Duodenal mucosa (tissue), 2 donors: ENCODE results near the gene NOS1AP.
A peak's percentile ranks its signal among the peaks of the same experiment; 100 is the strongest.

Experiments used
- H3K27ac ChIP-seq: one replicate; pipeline ENCODE4 v1.7.0; 2013; ENCODE audit warnings: low read depth, low read length
- H3K27me3 ChIP-seq, 2 donors: one replicate each; pipeline ENCODE4 v1.7.0; 2013; ENCODE audit warnings: low read length in 2 of 2, control low read depth in 1 of 2; ENCODE audit not compliant: insufficient read depth in 2 of 2, control insufficient read depth in 1 of 2
- H3K36me3 ChIP-seq, 2 donors: one replicate each; pipeline ENCODE4 v1.7.0; 2013; ENCODE audit warnings: low read length in 2 of 2, control low read depth in 1 of 2; ENCODE audit not compliant: insufficient read depth in 2 of 2, control insufficient read depth in 1 of 2
- H3K4me1 ChIP-seq, 2 donors: one replicate each; pipeline ENCODE4 v1.7.0; 2013; ENCODE audit warnings: low read length in 2 of 2, control low read depth in 1 of 2; ENCODE audit not compliant: insufficient read depth in 2 of 2, control insufficient read depth in 1 of 2
- H3K4me3 ChIP-seq, 2 donors: one replicate each; pipeline ENCODE4 v1.7.0; 2013; ENCODE audit warnings: low read length in 2 of 2, low read depth in 1 of 2
- H3K9ac ChIP-seq, 2 donors: one replicate each; pipeline ENCODE4 v1.7.0; 2013; ENCODE audit warnings: low read length in 2 of 2, low read depth in 1 of 2
- H3K9me3 ChIP-seq, 2 donors: one replicate each; pipeline ENCODE4 v1.7.0; 2013; ENCODE audit warnings: low read length in 2 of 2, control low read depth in 1 of 2; ENCODE audit not compliant: control insufficient read depth in 1 of 2

Gene NOS1AP

DNA sequence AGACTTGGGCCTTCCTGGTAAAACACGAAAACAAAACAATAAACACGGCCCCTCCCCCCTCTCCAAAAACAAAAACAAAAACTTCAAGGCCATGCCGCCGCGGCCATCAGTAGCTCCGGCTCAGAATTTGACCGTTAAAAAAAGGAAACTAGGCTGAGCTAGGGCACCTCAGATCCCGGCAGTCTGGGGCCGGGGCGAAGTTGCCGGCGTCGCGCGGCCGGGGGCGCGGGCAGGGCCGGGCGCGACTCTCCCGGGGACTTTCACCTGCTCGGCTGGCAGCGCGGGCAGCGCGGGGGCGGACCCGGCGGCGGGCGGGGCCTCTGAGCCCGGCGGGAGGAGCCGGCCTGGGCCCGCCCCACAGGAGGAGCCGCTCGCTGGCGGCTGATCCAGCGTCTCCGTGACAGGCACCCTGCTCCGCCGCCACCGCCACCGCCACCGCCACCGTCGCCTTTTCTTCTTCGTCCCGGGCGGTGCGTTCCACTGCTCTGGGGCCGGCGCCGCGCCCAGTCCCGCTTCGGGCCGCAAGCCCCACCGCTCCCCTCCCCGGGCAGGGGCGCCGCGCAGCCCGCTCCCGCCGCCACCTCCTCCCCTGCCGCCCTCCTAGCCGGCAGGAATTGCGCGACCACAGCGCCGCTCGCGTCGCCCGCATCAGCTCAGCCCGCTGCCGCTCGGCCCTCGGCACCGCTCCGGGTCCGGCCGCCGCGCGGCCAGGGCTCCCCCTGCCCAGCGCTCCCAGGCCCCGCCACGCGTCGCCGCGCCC is at the start of gene NOS1AP:
Gene NOS1AP, plus strand, starts transcription at position 358 of the 760 bp plus-strand sequence. CDS start 487 bp downstream, outside the sequence.
- H3K4me3 ChIP-seq, result peak within 1 kb of the TSS; percentile 73 to 79
- H3K9ac ChIP-seq, result peak within 1 kb of the TSS; percentile 52 to 69
- H3K27me3 ChIP-seq, result peaks cover 0 to 5% of the 10 kb centered on the region in 2 donors
- peak within 1 kb of the TSS; percentile 59 for H3K27ac ChIP-seq
- no peaks in the 10 kb centered on the region for H3K36me3 ChIP-seq
- H3K9me3 ChIP-seq, result peaks cover 0 to under 1% of the 10 kb centered on the region in 2 donors
- H3K4me1 ChIP-seq, result peaks cover 13 to 28% of the 10 kb centered on the region in 2 donors

DNA sequence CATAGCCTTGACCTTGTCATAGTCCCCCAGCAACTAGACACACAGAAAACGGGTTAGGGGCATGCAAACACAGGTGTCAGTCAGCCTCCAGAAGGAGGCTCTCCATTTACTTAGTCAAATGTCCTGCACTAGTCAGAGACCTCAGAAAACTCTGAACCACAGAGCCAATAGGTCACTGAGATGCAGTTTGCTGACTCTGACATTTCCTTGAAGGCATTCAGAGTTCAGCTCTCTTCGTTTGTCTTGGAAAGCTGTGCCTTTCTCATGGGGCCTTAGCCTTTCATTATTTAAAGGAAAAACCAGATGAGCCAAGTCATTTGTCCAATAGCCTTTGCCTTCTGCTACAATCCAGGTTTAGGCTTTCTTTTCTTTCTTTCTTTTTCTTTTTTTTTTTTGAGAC is 49.3 kb upstream of the NOS1AP start:
- Histone ChIP-seq H3K4me1 (peaks cover 6 to 10% of the 10 kb centered on the region in 2 donors), H3K9ac (no peak overlapping the region), H3K27ac (no peak overlapping the region), H3K9me3 (no peaks in the 10 kb centered on the region), H3K4me3 (no peak overlapping the region), H3K36me3 (no peaks in the 10 kb centered on the region), H3K27me3 (peaks cover 7 to 16% of the 10 kb centered on the region in 2 donors)

DNA sequence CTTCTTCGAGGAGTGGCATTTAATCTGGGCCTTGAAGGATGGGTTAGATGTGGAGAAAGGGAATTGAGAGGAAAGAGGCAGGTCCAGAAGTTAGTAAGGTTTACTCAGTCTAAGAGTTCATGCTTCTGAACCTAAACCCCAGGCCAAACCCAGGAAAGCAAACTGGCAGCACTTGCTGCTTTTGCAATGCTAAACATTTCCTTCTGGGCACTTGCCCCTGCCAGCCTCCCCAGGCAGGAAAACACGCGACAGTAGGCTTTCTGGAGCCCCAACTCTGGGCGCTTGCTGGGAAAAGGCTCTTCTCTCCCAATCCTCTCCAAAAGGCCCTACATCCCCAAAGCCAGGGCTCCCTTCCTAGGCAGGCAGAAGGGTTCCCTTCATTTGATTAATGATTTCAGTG is 48.4 kb upstream of the NOS1AP start:
- Histone ChIP-seq H3K27me3 (peaks cover 11 to 23% of the 10 kb centered on the region in 2 donors), H3K36me3 (no peaks in the 10 kb centered on the region), H3K9me3 (no peaks in the 10 kb centered on the region), H3K27ac (no peak overlapping the region), H3K4me3 (no peak overlapping the region), H3K4me1 (peaks cover 6 to 10% of the 10 kb centered on the region in 2 donors), H3K9ac (no peak overlapping the region)

DNA sequence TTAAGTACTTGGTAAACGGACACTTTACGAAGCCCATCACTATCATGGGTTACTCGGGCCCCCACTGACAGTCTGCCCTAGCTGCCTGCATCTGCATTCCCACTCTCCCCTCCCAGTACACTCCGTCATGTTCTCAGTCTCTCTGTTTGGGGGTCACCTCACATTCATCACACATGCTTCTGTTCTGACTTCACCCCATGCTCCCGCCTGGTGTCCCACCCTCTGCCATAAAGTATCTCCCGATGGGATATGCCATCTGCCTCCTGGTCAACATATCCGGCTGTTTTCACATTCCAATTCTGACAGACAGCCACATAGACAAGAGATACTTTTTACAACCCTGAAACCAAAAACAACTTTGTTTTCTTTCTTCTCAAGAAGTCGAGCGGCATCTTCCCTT is 46.9 kb upstream of the NOS1AP start:
- Histone ChIP-seq H3K4me1 (peaks cover 6 to 10% of the 10 kb centered on the region in 2 donors), H3K4me3 (no peak overlapping the region), H3K36me3 (no peaks in the 10 kb centered on the region), H3K9me3 (no peaks in the 10 kb centered on the region), H3K27ac (no peak overlapping the region), H3K9ac (no peak overlapping the region), H3K27me3 (peaks cover 11 to 23% of the 10 kb centered on the region in 2 donors)

DNA sequence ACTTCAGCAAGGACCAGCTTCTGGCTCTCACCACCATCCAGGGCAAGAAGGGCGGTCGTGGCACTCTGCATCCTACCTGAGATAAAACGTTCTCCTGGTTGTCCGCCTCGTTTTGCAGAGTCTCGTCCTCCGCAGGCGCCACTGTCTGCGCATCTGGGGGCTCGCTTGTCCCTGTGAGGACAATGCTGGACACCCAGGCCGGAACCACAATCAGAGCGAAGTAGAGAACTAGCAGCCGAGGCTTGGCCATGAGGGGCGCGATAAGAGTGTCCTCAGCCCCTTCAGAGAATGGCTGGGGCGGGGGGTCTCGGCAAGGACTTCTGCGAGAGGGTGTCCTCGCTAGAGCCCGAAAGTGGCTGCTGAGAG is 46.3 kb upstream of the NOS1AP start:
- Histone ChIP-seq H3K27ac (no peak overlapping the region), H3K4me3 (peak overlapping the region; percentile 76 to 77), H3K36me3 (no peaks in the 10 kb centered on the region), H3K9ac (peak overlapping the region in 1 of 2 donors; percentile 18), H3K4me1 (peaks cover 6 to 10% of the 10 kb centered on the region in 2 donors), H3K27me3 (peaks cover 11 to 23% of the 10 kb centered on the region in 2 donors), H3K9me3 (no peaks in the 10 kb centered on the region)

DNA sequence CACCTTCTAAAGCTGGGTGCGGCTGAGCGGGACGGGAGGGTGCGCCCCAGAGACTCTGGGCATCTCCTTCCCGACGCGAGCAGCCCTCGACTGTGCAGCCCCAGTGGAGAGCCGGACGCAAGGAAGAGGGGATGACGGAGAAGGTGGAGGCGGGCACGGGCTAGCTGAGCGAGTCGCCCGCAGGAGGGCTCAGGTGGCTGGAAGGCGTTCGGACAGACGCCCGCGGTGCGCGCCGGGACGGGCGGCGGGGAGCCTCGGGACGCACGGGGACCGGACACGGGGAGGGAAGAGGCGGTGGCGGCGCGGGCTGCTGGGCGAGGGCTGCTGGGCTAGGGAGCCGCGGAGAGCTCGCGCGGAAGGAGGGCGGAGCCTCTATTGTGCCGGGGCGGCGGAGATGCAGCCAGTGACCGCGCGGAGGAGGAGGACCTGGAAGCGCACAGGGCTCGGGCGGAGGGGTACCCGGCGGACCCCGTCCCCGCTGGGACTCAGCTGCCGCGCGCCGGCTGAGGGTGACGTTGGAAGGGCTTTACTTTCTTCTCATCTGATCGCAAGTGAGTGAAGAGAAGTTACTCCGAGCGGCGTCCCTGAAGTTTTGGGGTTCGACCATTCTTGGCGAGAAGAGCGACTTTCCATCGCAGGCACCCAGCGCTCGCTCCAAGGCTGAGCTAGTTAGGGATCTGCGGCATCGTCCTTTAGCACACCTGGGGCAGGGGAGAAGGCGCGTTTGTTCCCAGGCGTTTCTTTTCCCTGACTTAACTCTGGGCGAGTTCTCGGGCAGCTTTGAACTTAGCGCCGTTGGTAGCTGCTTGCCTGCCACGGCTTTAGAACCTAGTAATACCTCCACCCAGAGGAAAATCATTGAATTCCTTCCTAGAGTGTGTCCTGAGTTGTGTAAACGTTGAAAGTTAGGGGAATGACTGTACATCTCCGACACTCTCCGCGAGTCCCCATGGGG is 45.7 kb upstream of the NOS1AP start, which contains the start of gene OLFML2B:
Gene OLFML2B, minus strand, starts transcription at position 323 of the 955 bp plus-strand sequence. CDS start 439 bp downstream, outside the sequence.
- Histone ChIP-seq H3K27me3 (peaks cover 14 to 23% of the 10 kb centered on the region in 2 donors), H3K9ac (peak within 1 kb of the TSS; percentile 29 to 35)

DNA sequence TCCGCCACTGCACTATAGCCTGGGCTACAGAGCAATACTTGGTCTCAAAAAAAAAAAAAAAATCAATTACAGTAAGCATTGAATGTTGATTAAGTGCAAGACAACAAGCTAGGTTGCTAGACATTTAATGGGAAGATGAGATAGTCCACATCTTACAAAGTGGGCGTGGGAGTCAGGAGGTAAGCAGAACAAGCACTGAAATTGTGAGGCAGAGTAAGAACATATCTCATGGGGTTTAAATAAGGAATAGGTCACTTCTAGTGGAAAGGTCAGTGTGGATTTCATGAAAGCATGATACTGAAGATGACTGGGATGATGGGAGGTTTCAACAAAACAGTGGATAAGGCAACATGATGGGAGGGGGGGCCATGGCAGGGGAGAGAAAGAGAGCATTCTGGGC is 44.0 kb upstream of the NOS1AP start:
- Histone ChIP-seq H3K36me3 (no peaks in the 10 kb centered on the region), H3K27ac (no peak overlapping the region), H3K9me3 (no peaks in the 10 kb centered on the region), H3K4me1 (peaks cover 6 to 15% of the 10 kb centered on the region in 2 donors), H3K27me3 (peaks cover 15 to 23% of the 10 kb centered on the region in 2 donors), H3K4me3 (no peak overlapping the region), H3K9ac (no peak overlapping the region)

More for the DNA sequence above, 45.7 kb upstream of the NOS1AP start, which contains the start of gene OLFML2B:
- H3K36me3 ChIP-seq, result no peaks in the 10 kb centered on the region
- H3K9me3 ChIP-seq, result no peaks in the 10 kb centered on the region
- H3K27ac ChIP-seq, result no peak within 1 kb of the TSS
- H3K4me1 ChIP-seq, result peaks cover 6 to 11% of the 10 kb centered on the region in 2 donors
- H3K4me3 ChIP-seq, result peak within 1 kb of the TSS; percentile 76 to 77

DNA sequence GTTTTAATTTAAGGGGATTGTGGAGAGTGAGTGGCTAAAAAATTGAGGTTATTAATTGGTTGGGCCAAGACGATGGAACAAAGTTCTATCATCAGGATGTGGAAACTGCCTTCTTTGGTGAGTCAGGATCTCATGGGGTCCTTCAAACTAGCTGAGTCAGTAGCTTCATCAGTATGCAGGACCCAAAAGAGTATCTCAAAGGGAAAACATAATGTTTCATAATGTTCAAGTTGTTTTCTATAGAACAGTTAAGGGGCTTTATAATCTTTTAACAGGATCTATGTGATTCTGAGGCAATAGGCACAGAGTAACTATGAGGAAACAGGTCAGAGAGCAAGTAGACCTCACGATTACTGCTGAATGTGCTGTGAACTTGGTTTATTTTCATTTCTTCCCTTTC is 42.6 kb upstream of the NOS1AP start:
- peaks cover 6 to 15% of the 10 kb centered on the region in 2 donors for H3K4me1 ChIP-seq
- no peaks in the 10 kb centered on the region for H3K9me3 ChIP-seq
- H3K36me3 ChIP-seq, result no peaks in the 10 kb centered on the region
- H3K27ac ChIP-seq, result no peak overlapping the region
- H3K4me3 ChIP-seq, result no peak overlapping the region
- peaks cover 15 to 29% of the 10 kb centered on the region in 2 donors for H3K27me3 ChIP-seq
- H3K9ac ChIP-seq, result no peak overlapping the region

DNA sequence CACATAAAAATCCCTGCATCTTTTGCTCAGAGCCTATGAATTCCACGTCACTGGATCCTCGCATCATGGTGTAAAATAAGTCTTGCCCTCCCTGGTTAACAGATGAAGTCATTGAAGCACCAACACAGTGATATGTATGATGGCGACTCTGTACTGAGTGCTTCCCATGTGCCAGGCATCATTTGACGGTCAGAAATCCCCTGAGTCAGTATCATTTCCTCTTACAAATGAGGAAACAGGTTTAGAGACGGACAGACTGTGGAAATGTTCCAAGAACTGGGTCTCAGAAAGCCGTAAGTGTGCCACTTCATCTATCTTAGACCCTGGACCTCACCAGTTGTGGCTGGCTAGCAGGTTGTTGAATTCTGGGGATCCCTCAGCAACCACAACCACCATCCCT is 40.8 kb upstream of the NOS1AP start:
- H3K27ac ChIP-seq, result no peak overlapping the region
- H3K36me3 ChIP-seq, result no peaks in the 10 kb centered on the region
- no peak overlapping the region for H3K4me3 ChIP-seq
- H3K4me1 ChIP-seq, result peaks cover 6 to 10% of the 10 kb centered on the region in 2 donors
- H3K27me3 ChIP-seq, result peaks cover 8 to 19% of the 10 kb centered on the region in 2 donors
- no peaks in the 10 kb centered on the region for H3K9me3 ChIP-seq
- no peak overlapping the region for H3K9ac ChIP-seq
